WTC11 (cell line): ENCODE results near the gene KIF5A. TPM values are rescaled to one million over a fixed set of nuclear protein-coding genes. Genes with fewer than 3 reads are reported as not detected.

ENCODE experiments used
- ATAC-seq: fragments of 200-7000 bp; cut with Tn5 transposase; 2 replicates; pipeline ENCODE4 v1.10.0; 2021; ENCODE audit warnings: mild to moderate bottlenecking, moderate library complexity
- CTCF ChIA-PET: fragments of 300-600 bp; sonication (Branson Sonifier 250); formaldehyde crosslinking; loops from one replicate; lab custom pipeline; 2021; ENCODE audit warnings: antibody characterized with exemption; lab: Charles Lee
- POLR2A ChIA-PET: fragments of 350-600 bp; sonication (Branson Sonifier 250); formaldehyde crosslinking; loops from one replicate; lab custom pipeline; 2021; ENCODE audit warnings: antibody characterized with exemption; lab: Charles Lee
- DNase-seq: peaks from one replicate; pipeline ENCODE4 v3.0.0; 2021; ENCODE audit warnings: low spot score
- H3K27ac Mint-ChIP-seq: 2 replicates; pipeline ENCODE4 v1.8.0; 2021; ENCODE audit warnings: mixed read lengths
- H3K27me3 Mint-ChIP-seq: 2 replicates; pipeline ENCODE4 v1.8.0; 2021; ENCODE audit warnings: low read depth, mild to moderate bottlenecking, moderate library complexity, mixed read lengths
- H3K36me3 Mint-ChIP-seq: 2 replicates; pipeline ENCODE4 v1.8.0; 2021; ENCODE audit warnings: mixed read lengths
- H3K4me1 Mint-ChIP-seq: 2 replicates; pipeline ENCODE4 v1.8.0; 2022; ENCODE audit warnings: mixed read lengths
- H3K4me3 Mint-ChIP-seq: 2 replicates; pipeline ENCODE4 v1.8.0; 2021; ENCODE audit warnings: mild to moderate bottlenecking, moderate library complexity, mixed read lengths
- H3K9me3 Mint-ChIP-seq: 2 replicates; pipeline ENCODE4 v1.8.0; 2021; ENCODE audit warnings: mixed read lengths
- CREB1 ChIP-seq: sonication (generic); formaldehyde crosslinking; IDR thresholded peaks from 2 replicates; pipeline ENCODE4 v1.8.0; 2023; ENCODE audit warnings: mild to moderate bottlenecking, missing genetic modification reagents
- ETV6 ChIP-seq: sonication (generic); formaldehyde crosslinking; IDR thresholded peaks from 2 replicates; pipeline ENCODE4 v1.8.1; 2022; ENCODE audit warnings: mild to moderate bottlenecking, missing genetic modification reagents
- FOXJ3 ChIP-seq: sonication (generic); formaldehyde crosslinking; IDR thresholded peaks from 2 replicates; pipeline ENCODE4 v1.9.0; 2021; ENCODE audit warnings: missing genetic modification reagents, mild to moderate bottlenecking, borderline replicate concordance
- GABPB1 ChIP-seq: sonication (generic); formaldehyde crosslinking; IDR thresholded peaks from 2 replicates; pipeline ENCODE4 v1.8.1; 2023; ENCODE audit warnings: mild to moderate bottlenecking, missing genetic modification reagents
- IRF2 ChIP-seq: sonication (generic); formaldehyde crosslinking; IDR thresholded peaks from 2 replicates; pipeline ENCODE4 v1.8.0; 2022; ENCODE audit warnings: low read depth, missing genetic modification reagents, borderline replicate concordance
- JAZF1 ChIP-seq: fragments of 250-450 bp; sonication (Bioruptor Pico); IDR thresholded peaks from 2 replicates; pipeline ENCODE4 v1.9.0; 2021; ENCODE audit warnings: moderate library complexity, mild to moderate bottlenecking, inconsistent platforms
- NFYB ChIP-seq: sonication (generic); formaldehyde crosslinking; conservative IDR thresholded peaks from 2 replicates; pipeline ENCODE4 v1.8.0; 2022; ENCODE audit warnings: low read depth, missing genetic modification reagents
- NR1H2 ChIP-seq: sonication (generic); formaldehyde crosslinking; IDR thresholded peaks from 2 replicates; pipeline ENCODE4 v1.9.0; 2021; ENCODE audit warnings: mild to moderate bottlenecking, moderate library complexity, missing genetic modification reagents
- NR2C2 ChIP-seq: sonication (generic); formaldehyde crosslinking; IDR thresholded peaks from 2 replicates; pipeline ENCODE4 v1.8.0; 2022; ENCODE audit warnings: mild to moderate bottlenecking, missing genetic modification reagents
- SP1 ChIP-seq: sonication (generic); formaldehyde crosslinking; conservative IDR thresholded peaks from 2 replicates; pipeline ENCODE4 v1.8.1; 2022; ENCODE audit warnings: missing genetic modification reagents
- TEAD4 ChIP-seq: sonication (generic); formaldehyde crosslinking; IDR thresholded peaks from 2 replicates; pipeline ENCODE4 v1.8.0; 2022; ENCODE audit warnings: mild to moderate bottlenecking, missing genetic modification reagents
- TP53 ChIP-seq: sonication (generic); formaldehyde crosslinking; IDR thresholded peaks from 2 replicates; pipeline ENCODE4 v1.8.1; 2023; ENCODE audit warnings: mild to moderate bottlenecking, missing genetic modification reagents
- USF1 ChIP-seq: sonication (generic); formaldehyde crosslinking; IDR thresholded peaks from 2 replicates; pipeline ENCODE4 v1.8.0; 2022; ENCODE audit warnings: mild to moderate bottlenecking, missing genetic modification reagents
- ZNF423 ChIP-seq: fragments of 250-450 bp; sonication (Bioruptor Pico); IDR thresholded peaks from 2 replicates; pipeline ENCODE4 v2.1.2; 2022; ENCODE audit warnings: mild to moderate bottlenecking, moderate library complexity
- ZNF671 ChIP-seq: fragments of 250-450 bp; sonication (Bioruptor Pico); IDR thresholded peaks from 2 replicates; pipeline ENCODE4 v1.8.0; 2021; ENCODE audit warnings: mild to moderate bottlenecking
- ZSCAN18 ChIP-seq: fragments of 250-450 bp; sonication (Bioruptor Pico); IDR thresholded peaks from 2 replicates; pipeline ENCODE4 v2.1.2; 2022; ENCODE audit warnings: mild to moderate bottlenecking, moderate library complexity
- total RNA-seq: library from RNA; stranded (reverse); gene quantifications from 3 replicates; pipeline ENCODE4 v1.2.3, GENCODE V29; 2021
- TF ChIP-seq, protein P1 (sequence below): sonication (generic); formaldehyde crosslinking; IDR thresholded peaks from 2 replicates; pipeline ENCODE4 v1.8.1; 2022; ENCODE audit warnings: low read depth, mild to moderate bottlenecking, moderate library complexity, missing genetic modification reagents, borderline replicate concordance
- TF ChIP-seq, protein P2 (sequence below): sonication (generic); formaldehyde crosslinking; IDR thresholded peaks from 2 replicates; pipeline ENCODE4 v1.8.0; 2022; ENCODE audit warnings: mild to moderate bottlenecking, missing genetic modification reagents
- TF ChIP-seq, protein P3 (sequence below): fragments of 250-450 bp; sonication (Bioruptor Pico); IDR thresholded peaks from 2 replicates; pipeline ENCODE4 v1.9.0; 2021; ENCODE audit warnings: mild to moderate bottlenecking
- TF ChIP-seq, protein P4 (sequence below): sonication (generic); formaldehyde crosslinking; IDR thresholded peaks from 2 replicates; pipeline ENCODE4 v1.8.0; 2022; ENCODE audit warnings: mild to moderate bottlenecking, missing genetic modification reagents

KIF5A gene
- total RNA-seq, 1 experiment from 2014 or later, result 16.1 TPM

DNA sequence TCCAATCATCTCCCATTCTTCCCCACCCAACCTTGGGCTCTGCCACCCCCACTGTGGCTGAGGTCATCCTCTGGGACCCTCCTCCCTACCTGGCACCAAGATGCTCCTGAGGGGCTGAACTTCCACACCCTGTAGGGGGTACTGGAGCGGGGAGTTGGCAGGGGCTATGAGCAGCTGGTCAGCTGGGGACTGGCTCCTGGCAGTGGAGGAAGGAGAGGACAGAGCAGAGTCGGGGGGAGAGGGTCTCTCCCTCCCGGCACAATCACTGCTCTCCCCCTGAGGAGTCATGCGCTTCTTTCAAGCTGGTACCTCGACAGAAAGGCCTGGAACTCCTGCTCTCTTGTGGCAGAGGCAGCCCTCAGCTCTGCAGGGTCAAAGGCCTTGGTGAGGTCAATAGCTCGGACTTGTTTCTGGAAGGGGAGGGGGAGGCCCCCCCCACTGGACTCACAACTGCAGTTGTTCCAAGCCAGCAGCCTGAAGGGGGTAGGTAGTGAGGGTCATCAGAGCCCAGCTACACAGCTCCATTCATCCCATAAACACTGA lies 81.1 kb downstream of the KIF5A start:
- H3K9me3 Mint-ChIP-seq, result no peaks in the 10 kb centered on the region
- no peak for ATAC-seq
- POLR2A ChIA-PET, result no interaction called here
- CTCF ChIA-PET, result interaction anchor here (1.0 to 3.2 kb wide), 8 partner anchors 10 to 126 kb away, joined by 3 to 23 read pairs (median 4); partner anchors contain the start of gene OS9
- no peak for TF ChIP-seq GABPB1 (CRISPR knock-in tag)
- TF ChIP-seq IRF2 (CRISPR knock-in tag), result no peak
- TF ChIP-seq USF1, result no peak
- TF ChIP-seq, protein P1, sequence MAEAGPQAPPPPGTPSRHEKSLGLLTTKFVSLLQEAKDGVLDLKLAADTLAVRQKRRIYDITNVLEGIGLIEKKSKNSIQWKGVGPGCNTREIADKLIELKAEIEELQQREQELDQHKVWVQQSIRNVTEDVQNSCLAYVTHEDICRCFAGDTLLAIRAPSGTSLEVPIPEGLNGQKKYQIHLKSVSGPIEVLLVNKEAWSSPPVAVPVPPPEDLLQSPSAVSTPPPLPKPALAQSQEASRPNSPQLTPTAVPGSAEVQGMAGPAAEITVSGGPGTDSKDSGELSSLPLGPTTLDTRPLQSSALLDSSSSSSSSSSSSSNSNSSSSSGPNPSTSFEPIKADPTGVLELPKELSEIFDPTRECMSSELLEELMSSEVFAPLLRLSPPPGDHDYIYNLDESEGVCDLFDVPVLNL (CRISPR knock-in tag), result no peak
- TF ChIP-seq TP53 (CRISPR knock-in tag), result no peak
- TF ChIP-seq, protein P2, sequence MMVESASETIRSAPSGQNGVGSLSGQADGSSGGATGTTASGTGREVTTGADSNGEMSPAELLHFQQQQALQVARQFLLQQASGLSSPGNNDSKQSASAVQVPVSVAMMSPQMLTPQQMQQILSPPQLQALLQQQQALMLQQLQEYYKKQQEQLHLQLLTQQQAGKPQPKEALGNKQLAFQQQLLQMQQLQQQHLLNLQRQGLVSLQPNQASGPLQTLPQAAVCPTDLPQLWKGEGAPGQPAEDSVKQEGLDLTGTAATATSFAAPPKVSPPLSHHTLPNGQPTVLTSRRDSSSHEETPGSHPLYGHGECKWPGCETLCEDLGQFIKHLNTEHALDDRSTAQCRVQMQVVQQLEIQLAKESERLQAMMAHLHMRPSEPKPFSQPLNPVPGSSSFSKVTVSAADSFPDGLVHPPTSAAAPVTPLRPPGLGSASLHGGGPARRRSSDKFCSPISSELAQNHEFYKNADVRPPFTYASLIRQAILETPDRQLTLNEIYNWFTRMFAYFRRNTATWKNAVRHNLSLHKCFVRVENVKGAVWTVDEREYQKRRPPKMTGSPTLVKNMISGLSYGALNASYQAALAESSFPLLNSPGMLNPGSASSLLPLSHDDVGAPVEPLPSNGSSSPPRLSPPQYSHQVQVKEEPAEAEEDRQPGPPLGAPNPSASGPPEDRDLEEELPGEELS, result no peak
- TF ChIP-seq CREB1 (CRISPR knock-in tag), result no peak
- TF ChIP-seq TEAD4 (CRISPR knock-in tag), result no peak
- TF ChIP-seq NR2C2 (CRISPR knock-in tag), result no peak
- no peak for TF ChIP-seq NFYB (CRISPR knock-in tag)
- TF ChIP-seq, protein P3, sequence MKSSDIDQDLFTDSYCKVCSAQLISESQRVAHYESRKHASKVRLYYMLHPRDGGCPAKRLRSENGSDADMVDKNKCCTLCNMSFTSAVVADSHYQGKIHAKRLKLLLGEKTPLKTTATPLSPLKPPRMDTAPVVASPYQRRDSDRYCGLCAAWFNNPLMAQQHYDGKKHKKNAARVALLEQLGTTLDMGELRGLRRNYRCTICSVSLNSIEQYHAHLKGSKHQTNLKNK, result no peak
- no peak for TF ChIP-seq NR1H2 (CRISPR knock-in tag)
- TF ChIP-seq JAZF1, result no peak
- TF ChIP-seq ETV6 (CRISPR knock-in tag), result no peak
- TF ChIP-seq ZSCAN18 (CRISPR knock-in tag), result no peak
- TF ChIP-seq FOXJ3 (CRISPR knock-in tag), result no peak
- TF ChIP-seq, protein P4, sequence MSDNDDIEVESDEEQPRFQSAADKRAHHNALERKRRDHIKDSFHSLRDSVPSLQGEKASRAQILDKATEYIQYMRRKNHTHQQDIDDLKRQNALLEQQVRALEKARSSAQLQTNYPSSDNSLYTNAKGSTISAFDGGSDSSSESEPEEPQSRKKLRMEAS (CRISPR knock-in tag), result no peak
- TF ChIP-seq, all 79 proteins: peak for 0
- H3K27me3 Mint-ChIP-seq, result peaks cover 94% of the 10 kb centered on the region
- H3K36me3 Mint-ChIP-seq, result no peaks in the 10 kb centered on the region
- peaks cover 21% of the 10 kb centered on the region for H3K4me1 Mint-ChIP-seq
- no peak overlapping the region for H3K27ac Mint-ChIP-seq
- no peak for DNase-seq
- peak overlapping the region; percentile 74; the same call in 1 of the 2 replicates for H3K4me3 Mint-ChIP-seq

GRCh38 chr12:57631566-57632072 lies 81.8 kb downstream of the KIF5A start:
- ATAC-seq (no peak), DNase-seq (no peak)
- Mint-ChIP-seq H3K27me3 (peaks cover 88% of the 10 kb centered on the region), H3K9me3 (no peaks in the 10 kb centered on the region), H3K4me3 (peak overlapping the region; percentile 74), H3K36me3 (no peaks in the 10 kb centered on the region), H3K27ac (no peak overlapping the region), H3K4me1 (peaks cover 21% of the 10 kb centered on the region)
- ChIA-PET POLR2A (no interaction called here), CTCF (interaction anchor here (1.0 to 3.2 kb wide), 8 partner anchors 11 to 125 kb away, joined by 3 to 23 read pairs (median 4); partner anchors contain the start of gene OS9)
- TF ChIP-seq ZNF671 (CRISPR knock-in tag) (no peak), ZNF423 (CRISPR knock-in tag) (no peak), SP1 (CRISPR knock-in tag) (0 out of 2 replicates have a peak, but pooled peaks have one; percentile 22)
